Nephron progenitor cell (in vitro differentiated cells): ENCODE data around the gene POC1B.

Experiments used
- DNase-seq: peaks from one replicate; pipeline ENCODE4 v3.0.0; 2021
- H3K27ac Mint-ChIP-seq: 2 replicates; pipeline ENCODE4 v1.8.0; 2021; ENCODE audit warnings: mild to moderate bottlenecking, moderate library complexity, mixed read lengths
- H3K27me3 Mint-ChIP-seq: 2 replicates; pipeline ENCODE4 v1.8.0; 2021; ENCODE audit warnings: mild to moderate bottlenecking, low read depth, mixed read lengths; ENCODE audit not compliant: poor library complexity
- H3K36me3 Mint-ChIP-seq: 2 replicates; pipeline ENCODE4 v1.8.0; 2021; ENCODE audit warnings: low read depth, mixed read lengths
- H3K4me1 Mint-ChIP-seq: 2 replicates; pipeline ENCODE4 v1.8.0; 2021; ENCODE audit warnings: mixed read lengths
- H3K4me3 Mint-ChIP-seq: 2 replicates; pipeline ENCODE4 v1.8.0; 2021; ENCODE audit warnings: mild to moderate bottlenecking, moderate library complexity, mixed read lengths
- H3K9me3 Mint-ChIP-seq: 2 replicates; pipeline ENCODE4 v1.8.0; 2021; ENCODE audit warnings: mild to moderate bottlenecking, moderate library complexity, mixed read lengths
- CTCF ChIP-seq: fragments of 200-600 bp; sonication (generic); IDR thresholded peaks from 2 replicates; pipeline ENCODE4 v1.5.0; 2021; ENCODE audit warnings: antibody characterized with exemption

Gene POC1B

GRCh38 chr12:89529738-89530137 lies 3.9 kb upstream of the POC1B start:
- TF ChIP-seq CTCF = peak; percentile 68
- Mint-ChIP-seq H3K27ac (no peak overlapping the region), H3K9me3 (no peaks in the 10 kb centered on the region), H3K36me3 (no peaks in the 10 kb centered on the region), H3K27me3 (peaks cover 6% of the 10 kb centered on the region), H3K4me1 (peaks cover 8% of the 10 kb centered on the region), H3K4me3 (no peak overlapping the region)
- no peak for DNase-seq

GRCh38 chr12:89528434-89528833 lies 2.6 kb upstream of the POC1B start:
- H3K4me3 Mint-ChIP-seq = no peak overlapping the region
- no peak for DNase-seq
- H3K4me1 Mint-ChIP-seq = peaks cover 20% of the 10 kb centered on the region
- TF ChIP-seq CTCF = no peak
- H3K36me3 Mint-ChIP-seq = peaks cover 5% of the 10 kb centered on the region
- H3K27me3 Mint-ChIP-seq = peaks cover 6% of the 10 kb centered on the region
- no peak overlapping the region for H3K27ac Mint-ChIP-seq
- no peaks in the 10 kb centered on the region for H3K9me3 Mint-ChIP-seq

DNA sequence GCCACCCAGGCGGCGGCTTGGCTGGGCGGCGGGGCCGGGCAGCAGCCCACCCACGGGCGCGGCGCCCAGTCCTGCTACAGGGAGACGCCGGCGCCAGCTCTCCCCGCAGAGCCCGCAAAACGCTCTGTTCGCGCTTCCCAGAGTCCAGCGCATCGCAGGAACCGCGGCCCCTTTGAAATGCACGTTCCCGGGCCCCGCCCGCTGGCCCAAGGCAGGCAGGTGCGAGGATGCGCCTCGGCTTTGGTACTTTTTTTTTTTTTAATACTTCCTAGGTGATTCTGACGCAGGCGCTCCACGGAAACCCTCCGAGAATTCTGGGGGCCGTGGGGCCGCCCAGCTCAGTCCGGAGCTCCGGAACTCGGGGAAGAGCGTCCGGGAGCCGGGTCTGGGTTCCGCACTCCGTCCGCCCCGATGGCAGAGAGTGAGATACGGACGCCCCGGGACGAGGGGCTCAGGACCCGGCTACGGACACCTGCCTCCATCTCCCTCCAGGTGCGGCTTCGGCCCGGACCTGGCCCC lies 483 bp downstream of the POC1B start:
- peak; percentile 68 for DNase-seq
- no peak for TF ChIP-seq CTCF
- H3K36me3 Mint-ChIP-seq = peaks cover 24% of the 10 kb centered on the region
- H3K9me3 Mint-ChIP-seq = no peaks in the 10 kb centered on the region
- H3K27ac Mint-ChIP-seq = no peak overlapping the region
- H3K27me3 Mint-ChIP-seq = peaks cover 10% of the 10 kb centered on the region
- H3K4me3 Mint-ChIP-seq = peak overlapping the region; percentile 92
- H3K4me1 Mint-ChIP-seq = peaks cover 42% of the 10 kb centered on the region

DNA sequence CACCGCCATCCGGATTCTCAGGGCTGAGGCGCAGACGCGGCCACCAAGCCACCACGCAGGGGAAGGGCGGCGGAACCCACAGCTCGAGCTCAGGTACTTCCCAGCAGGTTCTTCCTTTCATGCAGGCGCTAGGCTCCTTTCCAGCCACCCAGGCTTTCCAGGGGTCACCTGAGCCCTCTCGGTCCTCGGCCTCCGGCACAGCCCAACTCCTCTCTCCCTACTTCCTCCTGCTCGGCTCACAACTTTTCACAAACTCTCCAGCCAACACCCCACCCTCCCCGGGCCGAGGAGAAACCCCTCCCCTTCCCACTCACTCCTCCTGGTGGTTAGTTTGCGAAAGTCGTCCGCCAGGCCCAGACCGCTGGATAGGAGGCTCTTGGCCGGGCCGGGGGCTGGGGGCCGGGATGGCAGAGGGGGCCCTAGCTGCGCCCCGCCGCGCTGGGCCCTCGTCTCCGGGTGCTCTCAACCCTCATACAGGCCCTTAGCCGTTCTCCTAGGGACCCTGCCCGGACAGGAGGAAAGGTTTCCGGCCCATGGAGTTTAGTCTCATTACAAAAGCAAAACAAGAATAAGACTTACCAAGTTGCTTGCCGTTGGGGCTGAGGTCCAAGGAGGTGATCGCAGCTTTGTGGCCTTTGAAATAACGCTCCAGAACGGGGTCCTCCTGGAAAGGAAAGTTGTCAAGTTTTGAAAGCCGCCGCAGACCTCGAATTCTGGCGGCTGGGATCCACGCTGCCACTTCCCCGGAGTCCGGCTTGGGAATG lies 1.1 kb downstream of the POC1B start, which contains the start of gene GALNT4:
TSS of gene GALNT4 (minus strand) at position 256 of the 764 bp plus-strand sequence. CDS start at position 9, 247 bp downstream.
- Mint-ChIP-seq H3K9me3 (no peaks in the 10 kb centered on the region), H3K27ac (no peak within 1 kb of the TSS), H3K27me3 (peaks cover 7% of the 10 kb centered on the region), H3K36me3 (peaks cover 24% of the 10 kb centered on the region), H3K4me1 (peaks cover 42% of the 10 kb centered on the region), H3K4me3 (peak within 1 kb of the TSS; percentile 92)
- TF ChIP-seq CTCF = peak; percentile 59
- DNase-seq = peak; percentile 86

GRCh38 chr12:89523843-89524540 lies 1.9 kb downstream of the POC1B start:
- Mint-ChIP-seq H3K4me1 (peaks cover 42% of the 10 kb centered on the region), H3K9me3 (no peaks in the 10 kb centered on the region), H3K36me3 (peaks cover 24% of the 10 kb centered on the region), H3K4me3 (peak overlapping the region; percentile 92), H3K27me3 (peaks cover 7% of the 10 kb centered on the region), H3K27ac (no peak overlapping the region)
- no peak for TF ChIP-seq CTCF
- DNase-seq = no peak
